ENCODE data around the gene CDK13.
"Not testable (repeated sequence)": the region's sequence is repeated elsewhere in the genome, so short reads cannot be mapped to it uniquely, and the experiment has no call there.

The CDK13 gene

GRCh38 chr7:39949971-39950472 lies at the start of gene CDK13:
TSS of gene CDK13 (plus strand) at chr7:39950256. CDS start at chr7:39950642, 386 bp downstream.
- FAIRE-seq (peak; percentile 87), DNase-seq (ENCODE audit: insufficient read length, low spot score) (peak; percentile 53)

DNA sequence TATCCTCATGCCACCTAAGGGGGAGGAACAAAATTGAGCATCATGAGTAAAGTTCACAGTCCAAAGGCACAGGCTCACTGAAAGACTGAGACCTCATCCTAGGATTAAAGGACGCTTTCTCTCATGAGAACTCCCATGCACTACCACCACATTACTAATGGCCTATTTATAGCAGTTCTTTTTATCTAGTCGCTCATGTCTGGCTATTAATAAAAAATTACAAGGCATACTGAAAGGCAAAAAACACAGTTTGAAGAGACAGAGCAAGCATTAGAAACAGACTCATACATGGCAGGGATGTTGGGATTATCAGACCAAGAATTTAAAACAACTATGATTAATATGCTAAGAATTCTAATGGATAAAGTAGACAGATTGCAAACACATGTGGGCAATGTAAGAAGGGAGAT lies 46.0 kb upstream of the CDK13 start:
- no peak for FAIRE-seq

GRCh38 chr7:39908141-39908540 lies 41.9 kb upstream of the CDK13 start:
- DNase-seq (ENCODE audit: insufficient read length, low spot score) = no peak
- FAIRE-seq = no peak

More for the DNA sequence above, 46.0 kb upstream of the CDK13 start:
- no peak for DNase-seq (ENCODE audit: insufficient read length, low spot score)

GRCh38 chr7:39908973-39909372 lies 41.1 kb upstream of the CDK13 start:
- FAIRE-seq (no peak), DNase-seq (ENCODE audit: insufficient read length, low spot score) (no peak)

GRCh38 chr7:39909526-39909925 lies 40.5 kb upstream of the CDK13 start:
- FAIRE-seq (no peak), DNase-seq (ENCODE audit: insufficient read length, low spot score) (no peak)

DNA sequence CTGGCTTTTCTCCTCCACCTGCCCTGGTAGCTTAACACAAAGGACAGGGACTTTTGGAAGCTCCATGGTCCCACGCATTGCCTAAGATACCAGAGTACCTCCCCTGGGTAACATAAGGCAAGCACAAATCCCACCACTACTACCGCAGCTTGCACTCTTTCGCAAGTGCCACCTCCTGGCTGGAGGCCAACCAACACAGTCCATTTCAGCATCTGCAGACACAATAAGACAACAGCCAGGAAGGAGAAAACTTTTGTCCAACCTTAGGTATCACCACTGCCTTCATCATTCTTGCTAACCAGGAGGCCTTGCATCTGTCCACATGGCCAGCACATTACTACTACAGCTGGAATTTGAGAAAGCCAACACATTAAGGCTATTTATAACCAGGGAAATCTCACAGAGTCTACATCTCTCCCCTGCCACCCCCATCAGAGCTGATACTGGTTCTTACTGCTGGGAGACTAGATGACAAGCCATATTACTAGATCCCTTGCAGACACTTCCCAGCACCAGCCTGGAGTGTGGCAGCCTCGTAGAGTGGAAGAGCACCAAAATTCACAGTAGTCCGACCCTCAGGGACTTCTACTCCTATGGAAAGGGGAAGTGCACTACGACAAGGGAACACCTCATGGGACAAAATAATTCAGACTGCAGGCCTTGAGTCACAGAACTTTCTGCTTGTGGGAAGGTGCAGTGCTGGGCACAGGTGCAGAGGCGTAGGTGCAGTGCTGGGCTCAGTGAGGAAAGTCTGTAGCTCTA lies 39.8 kb upstream of the CDK13 start:
- no peak for DNase-seq (ENCODE audit: insufficient read length, low spot score)
- no peak for FAIRE-seq

DNA sequence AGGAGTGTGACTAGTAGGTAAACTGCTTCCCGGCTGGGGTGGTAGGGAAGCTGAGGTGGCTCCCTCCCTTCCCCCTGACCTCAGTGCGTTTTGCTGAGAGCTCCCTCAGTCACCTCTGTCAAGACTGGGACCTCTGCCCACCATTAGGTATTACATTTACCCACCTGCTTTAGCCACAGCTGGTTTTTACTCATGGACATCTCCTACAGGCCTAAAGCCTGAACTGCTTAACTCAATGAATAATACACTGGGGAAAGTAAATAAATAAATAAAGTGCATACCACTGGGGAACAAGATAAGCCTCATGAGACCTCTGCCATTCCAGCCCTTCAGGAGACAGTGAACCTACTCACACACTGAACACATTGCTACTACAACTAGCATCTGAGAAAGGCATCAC lies 38.9 kb upstream of the CDK13 start:
- DNase-seq (ENCODE audit: insufficient read length, low spot score) (no peak), FAIRE-seq (no peak)

- not testable (repeated sequence) for FAIRE-seq; DNase-seq (ENCODE audit: insufficient read length, low spot score)
These were observed 34.2 kb upstream of the CDK13 start for GRCh38 chr7:39915847-39916246.

- DNase-seq (ENCODE audit: insufficient read length, low spot score) (no peak), FAIRE-seq (no peak)
These were observed 30.4 kb upstream of the CDK13 start for GRCh38 chr7:39919646-39920045.

DNA sequence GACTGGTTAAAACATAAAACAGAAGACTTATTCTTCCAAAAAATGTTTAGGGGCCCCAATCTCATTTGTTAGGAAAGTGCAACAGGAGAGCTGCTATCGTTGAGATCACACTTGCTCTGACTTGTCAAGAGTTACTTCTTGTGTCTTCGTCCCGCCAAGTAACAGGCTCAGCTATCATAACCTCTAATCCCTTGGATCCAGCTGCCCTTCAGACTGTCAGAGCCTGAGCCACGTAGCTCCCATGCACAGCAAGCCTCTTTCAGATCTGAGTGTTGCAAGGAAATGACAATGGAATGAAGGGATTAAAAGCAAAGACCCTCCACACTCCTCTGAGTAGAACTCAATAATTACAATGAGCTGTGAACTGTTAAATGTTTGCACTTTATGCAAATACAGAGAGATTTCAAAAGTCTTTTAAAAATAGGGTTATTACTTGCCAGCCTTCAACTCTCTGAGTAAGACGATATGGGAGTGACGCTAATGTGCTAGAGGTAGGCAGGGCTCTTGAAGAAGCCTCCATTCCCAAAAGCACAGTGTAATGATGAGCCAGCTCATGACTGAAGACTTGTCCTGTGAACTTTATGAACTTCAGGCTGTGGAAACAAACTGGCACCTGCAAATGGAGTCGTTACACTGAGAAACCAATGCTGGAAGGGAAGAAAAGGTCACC lies 28.4 kb upstream of the CDK13 start:
- FAIRE-seq = no peak
- no peak for DNase-seq (ENCODE audit: insufficient read length, low spot score)

GRCh38 chr7:39922580-39922979 lies 27.5 kb upstream of the CDK13 start:
- FAIRE-seq (no peak), DNase-seq (ENCODE audit: insufficient read length, low spot score) (no peak)

DNA sequence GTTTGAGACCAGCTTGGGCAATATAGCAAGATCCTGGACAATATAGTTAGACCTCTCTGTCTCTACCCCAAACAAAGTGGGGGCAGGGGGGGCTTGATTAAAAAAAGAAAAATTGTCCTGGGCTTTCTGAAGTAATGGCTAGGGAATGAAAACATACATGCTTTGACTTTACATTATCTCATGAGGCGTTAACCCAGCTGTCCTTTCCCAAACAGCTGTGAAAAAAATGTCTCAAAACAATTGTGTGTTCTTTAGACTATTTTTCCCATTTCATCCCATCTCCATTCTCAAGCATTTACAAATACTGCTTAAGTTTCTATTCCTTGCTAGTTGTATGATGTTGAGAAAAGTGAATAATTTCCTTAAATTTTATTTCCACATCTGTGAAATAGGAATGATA lies 27.0 kb upstream of the CDK13 start:
- FAIRE-seq (no peak), DNase-seq (ENCODE audit: insufficient read length, low spot score) (no peak)

DNA sequence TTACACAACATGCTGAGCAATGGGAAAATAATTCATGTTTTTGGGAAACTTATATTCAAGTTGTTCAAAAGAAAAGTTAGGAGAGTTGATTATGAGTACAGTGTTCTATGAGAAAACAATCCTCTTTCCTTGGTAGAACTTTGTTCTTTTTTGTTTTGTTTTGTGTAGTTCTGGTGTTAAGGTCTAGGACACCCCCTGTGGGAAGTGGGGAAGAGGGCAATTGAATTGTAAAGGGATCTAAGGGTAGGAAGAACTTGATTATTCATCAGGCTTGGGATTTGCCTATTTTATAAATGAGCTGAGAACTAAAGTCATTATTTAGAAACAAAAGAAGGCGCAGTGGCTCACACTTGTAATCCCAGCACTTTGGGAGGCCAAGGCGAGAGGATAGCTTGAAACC lies 25.9 kb upstream of the CDK13 start:
- FAIRE-seq = no peak

GRCh38 chr7:39926111-39926510 lies 23.9 kb upstream of the CDK13 start:
- FAIRE-seq = no peak
- DNase-seq (ENCODE audit: insufficient read length, low spot score) = no peak

More for the DNA sequence above, 25.9 kb upstream of the CDK13 start:
- DNase-seq (ENCODE audit: insufficient read length, low spot score) = no peak

- FAIRE-seq = no peak
- DNase-seq (ENCODE audit: insufficient read length, low spot score) = no peak
These were observed 23.0 kb upstream of the CDK13 start for GRCh38 chr7:39927018-39927417.

DNA sequence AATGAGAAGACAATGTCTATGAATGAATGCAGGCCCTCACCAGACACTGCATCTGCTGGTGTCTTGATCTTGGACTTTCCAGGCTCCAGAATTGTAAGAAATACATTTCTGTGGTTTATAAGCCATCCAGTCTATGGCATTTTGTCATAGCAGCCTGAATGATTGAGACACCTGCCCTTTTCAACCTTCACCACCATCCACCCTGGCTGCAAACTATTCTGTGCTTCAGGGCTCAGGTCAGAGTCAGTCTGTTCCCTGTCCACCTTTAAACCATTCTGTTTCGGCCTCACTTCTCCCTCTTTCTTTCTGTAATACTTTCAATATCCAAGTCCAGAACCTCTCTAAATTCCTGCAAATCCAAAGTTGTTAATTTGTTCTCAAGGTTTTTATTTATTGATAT lies 15.9 kb upstream of the CDK13 start:
- FAIRE-seq = no peak
- DNase-seq (ENCODE audit: insufficient read length, low spot score) = no peak

DNA sequence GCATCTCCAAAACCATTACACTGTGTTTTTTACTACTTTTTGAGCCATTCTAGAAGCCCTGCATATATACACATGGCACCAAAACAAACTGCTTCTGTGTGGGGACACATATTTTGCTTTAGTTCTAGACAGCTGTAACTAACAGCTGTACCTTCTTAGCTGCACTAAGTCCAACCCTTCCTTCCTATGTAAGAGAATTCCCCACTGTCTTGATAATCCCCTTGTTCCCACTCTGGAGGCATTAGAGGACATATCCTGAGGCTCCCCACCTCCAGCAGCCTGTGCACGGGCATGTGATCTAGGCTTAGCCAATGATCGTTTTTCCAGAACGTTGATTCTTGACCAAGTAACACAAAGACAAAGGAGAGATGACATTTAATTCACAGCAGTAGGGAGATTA lies 13.3 kb upstream of the CDK13 start:
- FAIRE-seq (no peak), DNase-seq (ENCODE audit: insufficient read length, low spot score) (no peak)

GRCh38 chr7:39937366-39938153 lies 12.5 kb upstream of the CDK13 start:
- FAIRE-seq = no peak
- no peak for DNase-seq (ENCODE audit: insufficient read length, low spot score)

- no peak for FAIRE-seq
- no peak for DNase-seq (ENCODE audit: insufficient read length, low spot score)
These were observed 7.2 kb upstream of the CDK13 start for GRCh38 chr7:39942883-39943282.

DNA sequence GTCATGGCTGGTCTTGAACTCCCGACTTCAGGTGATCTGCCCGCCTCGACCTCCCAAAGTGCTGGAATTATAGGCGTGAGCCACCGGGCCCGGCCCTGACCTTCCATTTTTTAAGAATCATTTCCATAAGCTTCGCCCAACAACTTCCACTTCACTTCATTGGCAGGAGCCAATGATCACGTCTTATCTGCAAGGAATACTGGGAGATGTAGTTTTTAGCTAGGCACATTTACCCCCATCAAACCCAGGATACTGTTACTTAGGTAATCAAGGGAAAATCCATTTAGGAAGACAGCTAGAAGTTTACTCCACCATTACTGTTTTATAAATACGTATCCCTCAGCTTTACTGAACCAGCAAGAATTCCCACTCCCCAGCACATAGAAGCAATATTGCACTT lies 3.4 kb upstream of the CDK13 start:
- FAIRE-seq (no peak), DNase-seq (ENCODE audit: insufficient read length, low spot score) (no peak)

- FAIRE-seq (peak; percentile 52), DNase-seq (ENCODE audit: insufficient read length, low spot score) (no peak)
These were observed 1.6 kb upstream of the CDK13 start for GRCh38 chr7:39948375-39948955.
